Fibroblast of villous mesenchyme (primary cell): ENCODE results near the gene MEGF8. TPM values are rescaled to one million over a fixed set of nuclear protein-coding genes. Genes with fewer than 3 reads are reported as not detected.
A peak's percentile ranks its signal among the peaks of the same experiment; 100 is the strongest.

ENCODE experiments used
- DNase-seq: peaks from one replicate; pipeline ENCODE4 v3.0.0-alpha.2; 2010; ENCODE audit warnings: low read depth
- H3K4me3 ChIP-seq: 2 replicates; pipeline ENCODE4 v1.5.1; 2011; ENCODE audit warnings: low read depth, mild to moderate bottlenecking, low read length
- total RNA-seq: library from RNA; depleted of rRNA; stranded (reverse); fragments of >200 nt; gene quantifications from 2 replicates; pipeline ENCODE4 v1.2.3, GENCODE V29; 2012
- TF ChIP-seq, protein P1 (sequence below): IDR thresholded peaks from 2 replicates; pipeline ENCODE4 v1.5.1; 2012; ENCODE audit warnings: low read depth, mild to moderate bottlenecking, low read length; ENCODE audit not compliant: insufficient read depth

MEGF8 gene
- total RNA-seq, 1 donor: 21.2 TPM

DNA sequence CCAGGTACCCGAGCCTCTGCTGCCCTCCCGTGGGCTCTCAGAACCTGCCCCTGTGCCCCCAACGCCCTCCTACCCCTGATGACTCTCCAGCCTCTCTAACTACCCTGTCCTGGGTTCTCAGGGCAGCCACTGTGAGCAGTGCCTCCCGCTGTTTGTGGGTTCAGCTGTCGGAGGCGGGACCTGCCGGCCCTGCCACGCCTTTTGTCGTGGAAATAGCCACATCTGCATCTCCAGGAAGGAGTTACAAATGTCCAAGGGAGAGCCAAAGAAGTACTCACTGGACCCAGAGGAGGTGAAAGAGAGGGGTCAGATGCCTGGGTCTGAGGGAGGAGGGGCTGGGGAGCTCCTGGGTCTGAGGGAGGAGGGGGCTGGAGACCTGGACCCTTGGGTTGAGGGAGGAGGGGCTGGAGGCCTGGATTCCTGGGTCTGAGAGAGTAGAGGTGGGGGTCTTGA lies 44.7 kb downstream of the MEGF8 start:
- H3K4me3 ChIP-seq: no peak overlapping the region
- TF ChIP-seq, protein P1, sequence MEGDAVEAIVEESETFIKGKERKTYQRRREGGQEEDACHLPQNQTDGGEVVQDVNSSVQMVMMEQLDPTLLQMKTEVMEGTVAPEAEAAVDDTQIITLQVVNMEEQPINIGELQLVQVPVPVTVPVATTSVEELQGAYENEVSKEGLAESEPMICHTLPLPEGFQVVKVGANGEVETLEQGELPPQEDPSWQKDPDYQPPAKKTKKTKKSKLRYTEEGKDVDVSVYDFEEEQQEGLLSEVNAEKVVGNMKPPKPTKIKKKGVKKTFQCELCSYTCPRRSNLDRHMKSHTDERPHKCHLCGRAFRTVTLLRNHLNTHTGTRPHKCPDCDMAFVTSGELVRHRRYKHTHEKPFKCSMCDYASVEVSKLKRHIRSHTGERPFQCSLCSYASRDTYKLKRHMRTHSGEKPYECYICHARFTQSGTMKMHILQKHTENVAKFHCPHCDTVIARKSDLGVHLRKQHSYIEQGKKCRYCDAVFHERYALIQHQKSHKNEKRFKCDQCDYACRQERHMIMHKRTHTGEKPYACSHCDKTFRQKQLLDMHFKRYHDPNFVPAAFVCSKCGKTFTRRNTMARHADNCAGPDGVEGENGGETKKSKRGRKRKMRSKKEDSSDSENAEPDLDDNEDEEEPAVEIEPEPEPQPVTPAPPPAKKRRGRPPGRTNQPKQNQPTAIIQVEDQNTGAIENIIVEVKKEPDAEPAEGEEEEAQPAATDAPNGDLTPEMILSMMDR: no peak
- DNase-seq: no peak

DNA sequence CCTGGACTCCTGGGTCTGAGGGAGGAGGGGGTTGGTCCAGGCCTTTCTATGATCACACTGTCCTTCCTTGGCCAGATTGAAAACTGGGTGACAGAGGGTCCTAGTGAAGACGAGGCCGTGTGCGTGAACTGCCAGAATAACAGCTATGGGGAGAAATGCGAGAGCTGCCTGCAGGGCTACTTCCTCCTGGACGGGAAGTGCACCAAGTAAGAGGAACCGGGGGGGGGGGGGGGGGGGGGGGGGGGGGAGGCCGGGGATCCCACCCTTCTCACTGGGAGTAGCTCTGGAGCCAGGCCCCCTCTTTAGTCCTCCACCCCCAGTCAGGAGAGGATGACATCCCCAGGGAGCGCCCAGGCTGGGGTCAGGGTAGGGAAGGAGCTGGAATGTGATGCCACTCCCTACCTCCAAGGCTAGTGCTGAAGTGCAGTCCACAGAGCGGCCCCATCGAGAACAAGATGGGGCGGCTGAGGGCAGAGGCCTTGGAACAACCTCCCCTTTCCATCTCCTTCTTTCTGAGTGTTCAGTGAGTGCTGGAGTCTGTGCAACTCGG lies 45.3 kb downstream of the MEGF8 start:
- DNase-seq: peak; percentile 18
- TF ChIP-seq, protein P1: no peak
- no peak overlapping the region for H3K4me3 ChIP-seq

DNA sequence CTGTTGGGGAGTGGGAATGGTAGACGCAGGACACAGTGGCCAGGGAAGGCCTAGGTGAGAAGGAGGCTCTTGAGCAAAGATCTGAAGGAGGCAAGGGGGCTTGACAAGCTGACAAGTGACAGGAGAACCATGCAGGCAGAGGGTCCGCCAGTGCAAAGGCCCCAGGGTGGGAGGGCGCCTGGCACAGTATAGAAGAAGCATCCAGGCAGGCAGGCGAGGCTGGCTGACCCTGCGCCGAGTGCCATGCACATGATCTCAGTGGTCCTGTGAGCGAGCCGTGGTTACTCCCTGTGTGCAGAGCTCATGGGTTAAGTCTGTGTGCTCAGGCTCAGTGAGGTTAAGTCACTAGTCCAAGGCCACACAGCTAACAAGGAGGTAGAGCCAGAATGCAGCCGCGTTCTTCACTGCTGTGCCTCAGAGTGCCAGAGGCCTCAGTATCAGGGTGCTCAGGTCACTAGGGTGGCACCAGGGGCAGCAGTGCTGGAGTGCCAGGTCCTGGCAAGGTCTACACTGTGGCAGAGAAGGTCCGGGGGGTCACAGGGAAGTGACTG lies 49.5 kb downstream of the MEGF8 start:
- H3K4me3 ChIP-seq: no peak overlapping the region
- no peak for DNase-seq
- TF ChIP-seq, protein P1: no peak

DNA sequence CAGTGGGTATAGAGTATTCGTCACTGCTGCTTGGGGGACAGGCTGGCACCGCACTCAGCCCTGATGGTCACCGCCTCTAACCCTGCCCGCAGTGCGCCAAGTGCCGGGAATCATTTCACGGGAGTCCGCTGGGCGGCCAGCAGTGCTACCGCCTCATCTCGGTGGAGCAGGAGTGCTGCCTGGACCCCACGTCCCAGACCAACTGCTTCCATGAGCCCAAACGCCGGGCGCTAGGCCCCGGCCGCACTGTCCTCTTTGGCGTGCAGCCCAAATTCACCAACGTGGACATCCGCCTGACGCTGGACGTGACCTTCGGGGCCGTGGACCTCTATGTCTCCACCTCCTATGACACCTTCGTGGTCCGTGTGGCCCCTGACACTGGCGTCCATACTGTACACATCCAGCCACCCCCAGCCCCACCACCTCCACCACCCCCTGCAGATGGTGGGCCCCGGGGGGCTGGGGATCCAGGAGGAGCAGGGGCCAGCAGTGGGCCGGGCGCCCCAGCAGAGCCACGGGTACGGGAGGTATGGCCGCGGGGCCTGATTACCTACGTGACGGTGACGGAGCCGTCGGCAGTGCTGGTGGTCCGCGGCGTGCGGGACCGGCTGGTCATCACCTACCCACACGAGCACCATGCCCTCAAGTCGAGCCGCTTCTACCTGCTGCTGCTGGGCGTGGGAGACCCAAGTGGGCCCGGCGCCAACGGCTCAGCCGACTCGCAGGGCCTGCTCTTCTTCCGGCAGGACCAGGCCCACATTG lies 50.2 kb downstream of the MEGF8 start:
- no peak overlapping the region for H3K4me3 ChIP-seq
- DNase-seq: no peak
- TF ChIP-seq, protein P1: no peak

DNA sequence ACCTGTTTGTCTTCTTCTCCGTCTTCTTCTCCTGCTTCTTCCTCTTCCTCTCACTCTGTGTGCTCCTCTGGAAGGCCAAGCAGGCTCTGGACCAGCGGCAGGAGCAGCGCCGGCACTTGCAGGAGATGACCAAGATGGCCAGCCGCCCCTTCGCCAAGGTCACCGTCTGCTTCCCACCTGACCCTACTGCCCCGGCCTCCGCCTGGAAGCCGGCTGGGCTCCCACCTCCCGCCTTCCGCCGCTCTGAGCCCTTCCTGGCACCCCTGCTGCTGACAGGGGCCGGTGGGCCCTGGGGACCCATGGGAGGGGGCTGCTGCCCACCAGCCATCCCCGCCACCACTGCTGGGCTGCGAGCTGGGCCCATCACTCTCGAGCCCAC lies 50.7 kb downstream of the MEGF8 start:
- no peak for DNase-seq
- TF ChIP-seq, protein P1: no peak
- H3K4me3 ChIP-seq: no peak overlapping the region

DNA sequence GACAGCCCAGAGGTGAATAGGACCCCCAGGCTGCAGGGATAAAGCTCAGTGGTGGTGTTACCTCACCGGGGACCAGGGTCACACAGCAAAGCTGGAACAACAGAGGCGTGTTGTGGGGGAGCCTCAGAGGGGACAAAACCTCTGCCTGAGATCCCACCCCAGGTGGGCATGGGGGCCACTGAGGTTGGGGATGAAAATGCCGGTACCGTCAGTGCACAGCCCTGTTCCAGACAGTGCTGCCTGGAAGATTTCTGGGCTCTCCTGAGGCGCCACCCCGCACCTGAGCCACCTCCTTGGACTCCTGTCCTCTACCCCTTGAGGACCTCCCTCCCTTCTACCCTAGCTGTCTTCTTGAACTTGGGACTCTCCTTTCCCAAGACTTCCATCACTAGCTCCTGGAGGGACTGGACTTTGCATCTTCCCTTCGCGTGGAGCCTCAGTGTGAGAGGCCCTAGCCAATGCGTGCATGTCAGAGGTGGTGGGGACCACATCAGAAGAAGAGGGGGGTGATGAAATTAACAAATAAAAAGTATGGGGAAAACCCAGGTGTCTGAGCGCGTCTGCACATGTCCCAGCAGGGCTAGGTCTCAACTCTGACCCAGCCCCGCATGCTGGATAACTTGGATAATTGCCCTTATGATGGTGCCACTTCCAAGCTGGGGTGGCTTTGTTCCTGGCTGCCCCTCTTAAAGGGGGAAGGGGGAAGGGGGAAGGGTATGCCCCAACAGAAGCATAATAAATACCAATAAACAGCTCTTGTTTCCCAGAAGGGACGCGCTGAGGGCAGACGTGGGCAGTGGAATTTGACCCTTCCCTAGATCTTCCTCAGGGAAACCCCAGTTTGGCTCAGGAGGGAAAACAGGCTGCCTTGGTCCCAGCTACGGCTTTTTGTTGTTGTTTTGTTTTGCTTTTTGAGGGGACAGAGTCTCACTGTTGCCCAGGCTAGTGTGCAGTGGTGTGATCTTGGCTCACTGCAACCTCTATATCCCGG lies 53.1 kb downstream of the MEGF8 start:
- TF ChIP-seq, protein P1: no peak
- DNase-seq: no peak
- no peak overlapping the region for H3K4me3 ChIP-seq
